ENCODE data around the gene TCEAL1.
"Not testable (repeated sequence)": the region's sequence is repeated elsewhere in the genome, so short reads cannot be mapped to it uniquely, and the experiment has no call there.

- TF ChIP-seq CTCF, POLR2A (IDR thresholded peaks at IDR 0.05): not testable (repeated sequence)
These were observed 36.5 kb upstream of the TCEAL1 start for GRCh38 chrX:103592295-103592694.
